Activated CD8-positive, alpha-beta memory T cell treated with anti-CD3 and anti-CD28 coated beads for 1 hour (primary cell): ENCODE data around the gene ROCK2.
"Not testable (repeated sequence)": the region's sequence is repeated elsewhere in the genome, so short reads cannot be mapped to it uniquely, and the experiment has no call there.

Source experiments
- DNase-seq, 2 donors: peaks; one replicate each; pipeline ENCODE4 v3.0.0-alpha.2; 2020; ENCODE audit warnings: low read depth in 1 of 2; ENCODE audit errors: extremely low read depth in 1 of 2

ROCK2 gene

DNA sequence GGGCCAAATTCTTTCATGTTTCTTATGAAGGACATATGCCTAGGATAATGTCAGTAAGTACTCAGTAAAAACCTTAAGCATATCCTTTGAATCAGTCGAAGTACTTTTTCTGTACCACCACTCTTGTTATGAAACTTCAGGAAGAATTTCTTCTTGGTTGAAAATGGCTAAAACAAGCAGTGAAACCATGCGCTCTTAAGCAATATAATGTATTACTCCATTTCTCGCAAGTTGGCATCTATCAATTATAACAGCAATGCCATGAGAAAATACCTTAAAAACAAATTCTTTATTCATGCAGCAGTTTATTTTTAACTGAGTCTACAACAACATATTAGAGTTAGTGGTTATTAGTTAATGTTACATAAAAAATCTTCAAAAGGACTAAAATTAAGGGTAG, 148.2 kb downstream of the ROCK2 start:
- no peak for DNase-seq

GRCh38 chr2:11187731-11188130, 156.7 kb downstream of the ROCK2 start:
- DNase-seq: no peak

- DNase-seq: no peak
These were observed 157.3 kb downstream of the ROCK2 start for GRCh38 chr2:11187083-11187619.

- no peak for DNase-seq
These were observed 158.3 kb downstream of the ROCK2 start for GRCh38 chr2:11186145-11186544.

DNA sequence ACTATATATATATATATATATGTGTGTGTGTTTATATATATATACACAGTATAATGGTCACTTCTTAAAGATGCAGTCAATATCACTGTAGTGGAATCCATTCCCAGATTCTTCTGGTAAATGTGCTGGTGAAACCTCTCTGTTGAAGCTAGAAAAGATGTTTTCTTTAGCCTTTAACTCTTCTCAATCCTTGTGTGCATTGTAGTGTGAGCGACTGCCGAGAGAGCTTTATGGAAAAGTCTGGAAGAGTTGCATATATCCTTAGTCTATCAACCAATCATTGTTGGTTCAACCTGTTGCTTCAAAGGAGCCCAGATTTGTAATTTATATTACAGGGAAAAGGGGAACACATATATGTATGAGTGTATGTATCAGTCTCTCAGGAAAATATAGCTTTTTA, 161.5 kb downstream of the ROCK2 start:
- DNase-seq: no peak

DNA sequence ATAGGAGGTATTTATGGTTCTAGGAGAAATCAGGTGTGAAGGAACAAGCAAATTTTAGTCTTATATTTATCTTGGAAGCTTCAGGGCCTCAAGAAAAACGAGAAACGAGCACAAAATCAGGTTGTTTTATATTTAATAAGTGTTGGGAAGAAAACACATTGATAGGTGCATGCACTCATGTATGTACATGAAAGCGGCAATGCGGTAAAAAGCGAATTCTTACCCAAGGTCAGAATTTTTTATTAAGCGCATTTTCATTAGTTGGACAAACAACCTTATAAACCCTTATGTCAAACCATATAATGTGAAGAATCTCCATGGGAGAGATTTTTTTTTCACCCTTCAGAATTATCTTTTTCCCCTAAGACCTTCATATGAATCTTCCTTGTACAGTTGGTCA, 163.8 kb downstream of the ROCK2 start:
- no peak for DNase-seq

GRCh38 chr2:11179899-11180298, 164.5 kb downstream of the ROCK2 start:
- DNase-seq: no peak

DNA sequence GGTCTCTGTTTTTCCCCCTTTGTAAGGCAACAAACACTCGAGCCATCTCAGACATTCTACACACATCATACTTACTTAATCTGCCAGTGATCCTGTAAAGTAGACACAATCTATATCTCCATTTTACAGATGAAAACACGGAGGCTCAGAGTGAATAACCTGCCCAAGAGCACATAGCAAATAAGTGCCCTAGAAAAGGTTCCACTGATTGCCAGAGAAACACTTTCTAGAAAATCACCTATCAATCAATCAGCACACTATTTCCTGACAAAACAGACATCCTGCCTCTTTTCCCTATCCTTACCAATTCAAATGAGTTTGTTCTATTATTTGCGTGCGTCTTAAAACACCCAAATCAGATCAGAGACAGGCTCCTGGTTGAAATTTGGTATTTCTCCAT, 165.2 kb downstream of the ROCK2 start:
- no peak for DNase-seq

GRCh38 chr2:11177871-11178690, 166.4 kb downstream of the ROCK2 start:
- no peak for DNase-seq

- no peak for DNase-seq
These were observed 169.1 kb downstream of the ROCK2 start for GRCh38 chr2:11175293-11175795.

DNA sequence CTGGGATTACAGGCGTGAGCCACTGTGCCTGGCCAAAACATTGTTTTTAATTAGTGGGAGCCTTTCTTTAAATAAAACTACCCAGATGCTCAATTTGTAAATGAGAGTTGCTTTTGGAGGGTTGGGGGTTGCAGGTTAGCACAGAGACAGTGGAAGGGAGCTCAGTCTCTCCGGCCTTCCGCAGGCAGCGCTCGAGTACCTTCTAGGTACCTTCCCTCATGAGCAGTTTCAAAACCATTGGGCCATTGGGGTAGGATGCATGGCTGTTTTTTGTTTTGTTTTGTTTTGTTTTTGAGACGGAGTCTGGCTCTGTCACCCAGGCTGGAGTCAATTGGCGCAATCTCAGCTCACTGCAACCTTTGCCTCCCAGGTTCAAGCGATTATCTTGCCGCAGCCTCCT, 170.2 kb downstream of the ROCK2 start:
- DNase-seq: no peak

DNA sequence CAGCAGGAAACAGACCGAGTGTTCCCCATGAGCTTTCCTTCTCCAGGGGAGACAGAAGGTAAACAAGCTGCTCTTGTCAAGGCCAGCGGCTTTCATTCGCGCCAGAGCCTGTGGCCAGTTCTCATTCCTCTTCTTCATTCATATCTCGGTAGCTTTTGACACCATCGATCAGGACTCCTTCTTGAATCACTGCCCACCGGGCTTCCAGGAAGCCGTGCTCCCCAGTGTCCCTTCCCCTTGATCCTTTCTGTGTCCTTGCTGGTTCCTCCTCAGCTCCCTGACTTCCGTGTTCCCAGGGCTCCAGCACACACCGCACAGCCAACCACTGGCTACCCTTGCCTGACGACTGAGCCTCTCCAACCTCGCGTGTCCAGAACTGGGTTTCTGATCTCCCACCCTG, 175.1 kb downstream of the ROCK2 start:
- DNase-seq: no peak

- no peak for DNase-seq
These were observed 175.9 kb downstream of the ROCK2 start for GRCh38 chr2:11168488-11168887.

DNA sequence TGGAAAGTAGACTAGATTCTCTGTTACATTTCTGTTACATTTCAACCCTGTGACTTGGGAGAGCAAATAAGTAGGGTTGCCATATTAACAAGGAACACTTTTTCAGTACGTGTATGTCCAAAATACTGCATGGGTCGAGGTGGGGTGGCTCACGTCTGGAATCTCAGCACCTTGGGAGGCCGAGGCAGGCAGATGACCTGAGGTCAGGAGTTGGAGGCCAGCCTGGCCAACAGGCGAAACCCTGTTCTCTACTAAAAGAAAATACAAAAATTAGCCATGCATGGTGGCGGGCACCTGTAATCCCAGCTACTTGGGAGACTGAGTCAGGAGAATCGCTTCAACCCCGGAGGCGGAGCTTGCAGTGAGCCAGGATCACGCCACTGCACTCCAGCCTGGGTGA, 178.0 kb downstream of the ROCK2 start:
- no peak for DNase-seq

GRCh38 chr2:11165046-11165445, 179.4 kb downstream of the ROCK2 start:
- DNase-seq: not testable (repeated sequence)

GRCh38 chr2:11163439-11164317, 180.8 kb downstream of the ROCK2 start:
- DNase-seq: no peak

GRCh38 chr2:11161747-11162146, 182.7 kb downstream of the ROCK2 start:
- no peak for DNase-seq

DNA sequence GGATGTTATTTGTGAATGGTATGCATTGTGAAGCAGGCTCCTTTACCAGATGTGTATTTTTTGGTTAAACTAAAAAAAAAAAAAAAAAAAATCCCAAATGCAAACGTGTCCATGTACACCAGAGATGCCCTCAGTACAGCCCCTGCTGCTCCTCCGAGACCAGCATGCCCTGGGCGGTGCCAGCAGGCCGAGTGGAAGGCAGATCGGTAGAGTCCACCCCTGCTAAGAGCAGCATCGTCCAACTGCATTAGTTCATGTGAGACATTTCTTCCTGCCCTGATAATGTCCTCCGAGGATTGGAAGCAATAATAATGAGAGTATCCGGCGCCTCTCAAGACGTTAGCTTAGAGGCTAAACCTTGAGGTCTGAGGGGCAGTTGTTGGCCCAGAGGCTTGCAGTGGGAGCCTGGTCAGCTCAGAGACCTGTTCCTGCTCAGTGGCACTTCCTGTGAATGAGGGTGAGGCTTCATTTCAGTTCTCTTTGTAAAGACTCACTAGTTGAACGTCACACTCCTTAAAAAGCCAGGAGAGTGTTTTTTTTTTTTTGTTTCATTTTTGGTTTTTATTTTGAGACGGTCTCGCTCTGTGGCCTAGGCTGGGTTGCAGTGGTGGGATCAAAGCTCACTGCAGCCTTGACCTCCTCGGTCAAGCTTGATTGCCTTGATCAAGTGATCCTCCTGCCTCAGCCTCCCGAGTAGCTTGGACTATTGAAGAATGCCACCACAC, 183.5 kb downstream of the ROCK2 start:
- DNase-seq: no peak

DNA sequence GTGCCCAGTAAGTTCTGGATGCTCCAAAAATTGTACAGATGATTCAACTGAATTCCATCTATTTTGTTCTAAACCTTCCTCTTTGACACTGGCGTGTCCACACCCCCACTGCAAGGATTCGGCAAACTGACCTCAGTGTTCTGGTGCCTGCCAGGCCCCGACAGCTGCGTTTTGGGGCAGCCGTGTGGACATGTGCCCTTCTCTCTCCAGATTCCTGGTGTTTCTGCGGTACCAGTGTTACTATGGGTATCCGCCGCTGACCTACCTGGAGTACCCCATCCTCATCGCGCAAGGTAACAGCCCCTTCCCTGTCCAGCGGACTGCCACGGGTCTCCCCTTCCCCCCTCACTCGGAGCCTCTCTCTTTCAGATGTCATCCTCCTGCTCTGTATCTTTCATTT, 184.2 kb downstream of the ROCK2 start:
- no peak for DNase-seq

- DNase-seq: no peak
These were observed 184.8 kb downstream of the ROCK2 start for GRCh38 chr2:11159574-11160170.
